DND-41 (cell line): ENCODE data around the gene OGG1.

Experiments used
- CTCF ChIP-seq: IDR thresholded peaks from 2 replicates; pipeline ENCODE4 v1.5.1; 2012; ENCODE audit warnings: borderline replicate concordance, low read length, moderate library complexity, mild to moderate bottlenecking; ENCODE audit not compliant: poor library complexity, severe bottlenecking; ENCODE audit errors: extremely low read depth
- EZH2 ChIP-seq: IDR thresholded peaks from 3 replicates; pipeline ENCODE4 v1.6.1; 2012; ENCODE audit warnings: borderline replicate concordance, low read depth, mild to moderate bottlenecking, moderate library complexity, low read length, inconsistent platforms; ENCODE audit not compliant: severe bottlenecking

- TF ChIP-seq CTCF (no peak), EZH2 (no peak)
Observed at GRCh38 chr3:9776896-9777693, 27.3 kb downstream of the OGG1 start.
